ENCODE results near the gene METTL15. TPM values are rescaled to one million over a fixed set of nuclear protein-coding genes. Genes with fewer than 3 reads are reported as not detected.
"Not testable (repeated sequence)": the region's sequence is repeated elsewhere in the genome, so short reads cannot be mapped to it uniquely, and the experiment has no call there.

METTL15 gene
- total and polyA plus RNA-seq, 2 experiments from 2014 or later, result 9.3 to 23.2 TPM

- Histone ChIP-seq H3K4me2 (no peak overlapping the region), H3K9me2 (replicated peaks; ENCODE audit: insufficient read depth) (no peaks in the 10 kb centered on the region), H3K4me1 (ENCODE audit: insufficient read depth) (no peaks in the 10 kb centered on the region), H2AFZ (no peak overlapping the region), H3K79me2 (no peaks in the 10 kb centered on the region), H3K27me3 (no peaks in the 10 kb centered on the region), H3K27ac (no peak overlapping the region), H3K4me3 (no peak overlapping the region), H3K9me3 (ENCODE audit: low read depth) (no peaks in the 10 kb centered on the region), H4K20me1 (ENCODE audit: insufficient read depth, poor library complexity, severe bottlenecking) (no peaks in the 10 kb centered on the region), H3K36me3 (replicated peaks; ENCODE audit: insufficient read depth, low read depth) (no peaks in the 10 kb centered on the region)
- 94% methylated on average over 1 of the region's 1 CpG for WGBS (ENCODE audit: low lambda C conversion rate, missing lambda C conversion rate)
- DNase-seq (ENCODE audit: low spot score), result no peak
- TF ChIP-seq CTCF (IDR thresholded peaks at IDR 0.05; ENCODE audit: poor library complexity) (no peak), EZH2phosphoT487 (IDR thresholded peaks at IDR 0.05; ENCODE audit: low read depth, severe bottlenecking, unreplicated experiment) (no peak), EZH2 (IDR thresholded peaks at IDR 0.05; ENCODE audit: borderline replicate concordance) (no peak)
Observed at GRCh38 chr11:28315440-28315839, 207.3 kb downstream of the METTL15 start.

- Histone ChIP-seq H3K4me1 (ENCODE audit: insufficient read depth) (no peaks in the 10 kb centered on the region), H3K9me3 (ENCODE audit: low read depth) (no peaks in the 10 kb centered on the region), H3K27me3 (no peaks in the 10 kb centered on the region), H3K79me2 (no peaks in the 10 kb centered on the region), H3K9me2 (replicated peaks; ENCODE audit: insufficient read depth) (no peaks in the 10 kb centered on the region), H3K4me3 (no peak overlapping the region), H4K20me1 (ENCODE audit: insufficient read depth, poor library complexity, severe bottlenecking) (no peaks in the 10 kb centered on the region), H3K36me3 (replicated peaks; ENCODE audit: insufficient read depth, low read depth) (no peaks in the 10 kb centered on the region), H2AFZ (no peak overlapping the region), H3K4me2 (no peak overlapping the region), H3K27ac (no peak overlapping the region)
- TF ChIP-seq CTCF (IDR thresholded peaks at IDR 0.05; ENCODE audit: poor library complexity) (no peak), EZH2phosphoT487 (IDR thresholded peaks at IDR 0.05; ENCODE audit: low read depth, severe bottlenecking, unreplicated experiment) (no peak), EZH2 (IDR thresholded peaks at IDR 0.05; ENCODE audit: borderline replicate concordance) (no peak)
- DNase-seq (ENCODE audit: low spot score), result no peak
- WGBS (ENCODE audit: low lambda C conversion rate, missing lambda C conversion rate), result 86% methylated on average over 3 of the region's 3 CpGs
Observed at GRCh38 chr11:28318871-28319270, 210.7 kb downstream of the METTL15 start.

- H3K27ac ChIP-seq, result no peak overlapping the region
- H3K4me1 ChIP-seq (ENCODE audit: insufficient read depth), result no peaks in the 10 kb centered on the region
- H3K27me3 ChIP-seq, result no peaks in the 10 kb centered on the region
- no peak for TF ChIP-seq EZH2 (IDR thresholded peaks at IDR 0.05; ENCODE audit: borderline replicate concordance)
- no peak for TF ChIP-seq CTCF (IDR thresholded peaks at IDR 0.05; ENCODE audit: poor library complexity)
- no peak for TF ChIP-seq EZH2phosphoT487 (IDR thresholded peaks at IDR 0.05; ENCODE audit: low read depth, severe bottlenecking, unreplicated experiment)
- no peaks in the 10 kb centered on the region for H3K36me3 ChIP-seq (replicated peaks; ENCODE audit: insufficient read depth, low read depth)
- no peaks in the 10 kb centered on the region for H3K79me2 ChIP-seq
- no peaks in the 10 kb centered on the region for H3K9me2 ChIP-seq (replicated peaks; ENCODE audit: insufficient read depth)
- no peak overlapping the region for H2AFZ ChIP-seq
- H3K4me3 ChIP-seq, result no peak overlapping the region
- H4K20me1 ChIP-seq (ENCODE audit: insufficient read depth, poor library complexity, severe bottlenecking), result no peaks in the 10 kb centered on the region
- no peak overlapping the region for H3K4me2 ChIP-seq
- H3K9me3 ChIP-seq (ENCODE audit: low read depth), result no peaks in the 10 kb centered on the region
- no peak for DNase-seq (ENCODE audit: low spot score)
Observed at GRCh38 chr11:28323621-28324020, 215.4 kb downstream of the METTL15 start.

GRCh38 chr11:28332393-28332792 is 224.2 kb downstream of the METTL15 start:
- H3K27ac ChIP-seq; H3K79me2 ChIP-seq; H3K4me2 ChIP-seq; H3K9me2 ChIP-seq (replicated peaks; ENCODE audit: insufficient read depth); H4K20me1 ChIP-seq (ENCODE audit: insufficient read depth, poor library complexity, severe bottlenecking); H3K4me1 ChIP-seq (ENCODE audit: insufficient read depth); H3K9me3 ChIP-seq (ENCODE audit: low read depth); H3K36me3 ChIP-seq (replicated peaks; ENCODE audit: insufficient read depth, low read depth); H3K27me3 ChIP-seq; H3K4me3 ChIP-seq; H2AFZ ChIP-seq; DNase-seq (ENCODE audit: low spot score): not testable (repeated sequence)
- WGBS (ENCODE audit: low lambda C conversion rate, missing lambda C conversion rate), result 92% methylated on average over 4 of the region's 4 CpGs

Data from hepatocyte (in vitro differentiated cells).